ENCODE measurements around the gene TMTC1. TPM values are rescaled to one million over a fixed set of nuclear protein-coding genes. Genes with fewer than 3 reads are reported as not detected.

The TMTC1 gene
- total and polyA plus RNA-seq, 2 experiments from 2014 or later, result 4.8 to 24.3 TPM

- TF ChIP-seq, protein P1, sequence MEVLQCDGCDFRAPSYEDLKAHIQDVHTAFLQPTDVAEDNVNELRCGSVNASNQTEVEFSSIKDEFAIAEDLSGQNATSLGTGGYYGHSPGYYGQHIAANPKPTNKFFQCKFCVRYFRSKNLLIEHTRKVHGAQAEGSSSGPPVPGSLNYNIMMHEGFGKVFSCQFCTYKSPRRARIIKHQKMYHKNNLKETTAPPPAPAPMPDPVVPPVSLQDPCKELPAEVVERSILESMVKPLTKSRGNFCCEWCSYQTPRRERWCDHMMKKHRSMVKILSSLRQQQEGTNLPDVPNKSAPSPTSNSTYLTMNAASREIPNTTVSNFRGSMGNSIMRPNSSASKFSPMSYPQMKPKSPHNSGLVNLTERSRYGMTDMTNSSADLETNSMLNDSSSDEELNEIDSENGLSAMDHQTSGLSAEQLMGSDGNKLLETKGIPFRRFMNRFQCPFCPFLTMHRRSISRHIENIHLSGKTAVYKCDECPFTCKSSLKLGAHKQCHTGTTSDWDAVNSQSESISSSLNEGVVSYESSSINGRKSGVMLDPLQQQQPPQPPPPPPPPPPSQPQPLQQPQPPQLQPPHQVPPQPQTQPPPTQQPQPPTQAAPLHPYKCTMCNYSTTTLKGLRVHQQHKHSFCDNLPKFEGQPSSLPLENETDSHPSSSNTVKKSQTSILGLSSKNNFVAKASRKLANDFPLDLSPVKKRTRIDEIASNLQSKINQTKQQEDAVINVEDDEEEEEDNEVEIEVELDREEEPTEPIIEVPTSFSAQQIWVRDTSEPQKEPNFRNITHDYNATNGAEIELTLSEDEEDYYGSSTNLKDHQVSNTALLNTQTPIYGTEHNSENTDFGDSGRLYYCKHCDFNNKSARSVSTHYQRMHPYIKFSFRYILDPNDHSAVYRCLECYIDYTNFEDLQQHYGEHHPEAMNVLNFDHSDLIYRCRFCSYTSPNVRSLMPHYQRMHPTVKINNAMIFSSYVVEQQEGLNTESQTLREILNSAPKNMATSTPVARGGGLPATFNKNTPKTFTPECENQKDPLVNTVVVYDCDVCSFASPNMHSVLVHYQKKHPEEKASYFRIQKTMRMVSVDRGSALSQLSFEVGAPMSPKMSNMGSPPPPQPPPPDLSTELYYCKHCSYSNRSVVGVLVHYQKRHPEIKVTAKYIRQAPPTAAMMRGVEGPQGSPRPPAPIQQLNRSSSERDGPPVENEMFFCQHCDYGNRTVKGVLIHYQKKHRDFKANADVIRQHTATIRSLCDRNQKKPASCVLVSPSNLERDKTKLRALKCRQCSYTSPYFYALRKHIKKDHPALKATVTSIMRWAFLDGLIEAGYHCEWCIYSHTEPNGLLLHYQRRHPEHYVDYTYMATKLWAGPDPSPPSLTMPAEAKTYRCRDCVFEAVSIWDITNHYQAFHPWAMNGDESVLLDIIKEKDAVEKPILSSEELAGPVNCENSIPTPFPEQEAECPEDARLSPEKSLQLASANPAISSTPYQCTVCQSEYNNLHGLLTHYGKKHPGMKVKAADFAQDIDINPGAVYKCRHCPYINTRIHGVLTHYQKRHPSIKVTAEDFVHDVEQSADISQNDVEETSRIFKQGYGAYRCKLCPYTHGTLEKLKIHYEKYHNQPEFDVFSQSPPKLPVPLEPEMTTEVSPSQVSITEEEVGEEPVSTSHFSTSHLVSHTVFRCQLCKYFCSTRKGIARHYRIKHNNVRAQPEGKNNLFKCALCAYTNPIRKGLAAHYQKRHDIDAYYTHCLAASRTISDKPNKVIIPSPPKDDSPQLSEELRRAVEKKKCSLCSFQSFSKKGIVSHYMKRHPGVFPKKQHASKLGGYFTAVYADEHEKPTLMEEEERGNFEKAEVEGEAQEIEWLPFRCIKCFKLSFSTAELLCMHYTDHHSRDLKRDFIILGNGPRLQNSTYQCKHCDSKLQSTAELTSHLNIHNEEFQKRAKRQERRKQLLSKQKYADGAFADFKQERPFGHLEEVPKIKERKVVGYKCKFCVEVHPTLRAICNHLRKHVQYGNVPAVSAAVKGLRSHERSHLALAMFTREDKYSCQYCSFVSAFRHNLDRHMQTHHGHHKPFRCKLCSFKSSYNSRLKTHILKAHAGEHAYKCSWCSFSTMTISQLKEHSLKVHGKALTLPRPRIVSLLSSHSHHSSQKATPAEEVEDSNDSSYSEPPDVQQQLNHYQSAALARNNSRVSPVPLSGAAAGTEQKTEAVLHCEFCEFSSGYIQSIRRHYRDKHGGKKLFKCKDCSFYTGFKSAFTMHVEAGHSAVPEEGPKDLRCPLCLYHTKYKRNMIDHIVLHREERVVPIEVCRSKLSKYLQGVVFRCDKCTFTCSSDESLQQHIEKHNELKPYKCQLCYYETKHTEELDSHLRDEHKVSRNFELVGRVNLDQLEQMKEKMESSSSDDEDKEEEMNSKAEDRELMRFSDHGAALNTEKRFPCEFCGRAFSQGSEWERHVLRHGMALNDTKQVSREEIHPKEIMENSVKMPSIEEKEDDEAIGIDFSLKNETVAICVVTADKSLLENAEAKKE (CRISPR knock-in tag; IDR thresholded peaks at IDR 0.05), result no peak
- no peak for TF ChIP-seq STAT1 (IDR thresholded peaks at IDR 0.05; ENCODE audit: unreplicated experiment)
- TF ChIP-seq JUNB (IDR thresholded peaks at IDR 0.05; ENCODE audit: unreplicated experiment), result no peak
- no peak for TF ChIP-seq CREB1 (CRISPR knock-in tag; IDR thresholded peaks at IDR 0.05; ENCODE audit: low read depth)
- TF ChIP-seq, protein P2, sequence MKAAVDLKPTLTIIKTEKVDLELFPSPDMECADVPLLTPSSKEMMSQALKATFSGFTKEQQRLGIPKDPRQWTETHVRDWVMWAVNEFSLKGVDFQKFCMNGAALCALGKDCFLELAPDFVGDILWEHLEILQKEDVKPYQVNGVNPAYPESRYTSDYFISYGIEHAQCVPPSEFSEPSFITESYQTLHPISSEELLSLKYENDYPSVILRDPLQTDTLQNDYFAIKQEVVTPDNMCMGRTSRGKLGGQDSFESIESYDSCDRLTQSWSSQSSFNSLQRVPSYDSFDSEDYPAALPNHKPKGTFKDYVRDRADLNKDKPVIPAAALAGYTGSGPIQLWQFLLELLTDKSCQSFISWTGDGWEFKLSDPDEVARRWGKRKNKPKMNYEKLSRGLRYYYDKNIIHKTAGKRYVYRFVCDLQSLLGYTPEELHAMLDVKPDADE (IDR thresholded peaks at IDR 0.05), result no peak
- no peak for TF ChIP-seq EZH2 (IDR thresholded peaks at IDR 0.05; ENCODE audit: low read depth, unreplicated experiment)
- TF ChIP-seq POLR2AphosphoS5 (IDR thresholded peaks at IDR 0.05; ENCODE audit: low read depth), result no peak
- no peak for TF ChIP-seq EZH2phosphoT487 (IDR thresholded peaks at IDR 0.05; ENCODE audit: unreplicated experiment)
These were observed 77.4 kb downstream of the TMTC1 start (continued) for GRCh38 chr12:29706311-29706710.

GRCh38 chr12:29703528-29703927 lies 80.2 kb downstream of the TMTC1 start:
- no peaks in the 10 kb centered on the region for H3K79me2 ChIP-seq (replicated peaks; ENCODE audit: insufficient read depth)
- H3K9me2 ChIP-seq (ENCODE audit: insufficient read depth), result peaks cover 6% of the 10 kb centered on the region; the same call in 1 of the 2 replicates
- no peaks in the 10 kb centered on the region for H3K9me3 Mint-ChIP-seq
- H4K20me1 ChIP-seq (replicated peaks; ENCODE audit: insufficient read depth), result no peaks in the 10 kb centered on the region
- no peaks in the 10 kb centered on the region for H3K27me3 ChIP-seq (ENCODE audit: insufficient read depth)
- no peak overlapping the region for H3K27ac Mint-ChIP-seq
- peaks cover 10% of the 10 kb centered on the region for H3K36me3 Mint-ChIP-seq (ENCODE audit: low read depth)
- no peaks in the 10 kb centered on the region for H3K27me3 Mint-ChIP-seq (ENCODE audit: insufficient read depth, low read depth, poor library complexity)
- no peak overlapping the region for H3K4me3 ChIP-seq
- no peaks in the 10 kb centered on the region for H3K36me3 ChIP-seq (ENCODE audit: insufficient read depth)
- no peak overlapping the region for H3K4me3 Mint-ChIP-seq
- ATAC-seq (no peak), DNase-seq (ENCODE audit: low spot score) (no peak)
- H3K4me1 Mint-ChIP-seq, result peaks cover 33% of the 10 kb centered on the region
- H3K27ac ChIP-seq (ENCODE audit: low read depth), result no peak overlapping the region
- no peaks in the 10 kb centered on the region for H3F3A ChIP-seq (replicated peaks; ENCODE audit: low read depth)
- no peak overlapping the region for H2AFZ ChIP-seq
- no peak overlapping the region for H3K4me2 ChIP-seq
- peaks cover 20% of the 10 kb centered on the region for H3K4me1 ChIP-seq (ENCODE audit: insufficient read depth)
- no peak for TF ChIP-seq JUNB (IDR thresholded peaks at IDR 0.05; ENCODE audit: unreplicated experiment)
- TF ChIP-seq CTCF (conservative IDR thresholded peaks at IDR 0.05; ENCODE audit: low read depth in 2 of 2), result no peak
